Stimulated activated CD4-positive, alpha-beta T cell treated with anti-CD3 and anti-CD28 coated beads, Interleukin-1b, Interleukin-23, amount 100 ng/mL, for 1 hour (primary cell): ENCODE measurements around the gene ARAF.
"Not testable (repeated sequence)": the region's sequence is repeated elsewhere in the genome, so short reads cannot be mapped to it uniquely, and the experiment has no call there.

Experiments
- DNase-seq, 2 donors: peaks; one replicate each; pipeline ENCODE4 v3.0.0-alpha.2; 2020; ENCODE audit warnings: low read depth in 2 of 2

ARAF gene

GRCh38 chrX:47586043-47586787, 25.2 kb downstream of the ARAF start:
- DNase-seq = no peak

- no peak for DNase-seq
Measured at GRCh38 chrX:47587091-47587891, 26.3 kb downstream of the ARAF start.

GRCh38 chrX:47587906-47588735, 27.1 kb downstream of the ARAF start:
- no peak for DNase-seq

GRCh38 chrX:47590984-47591383, 30.0 kb downstream of the ARAF start:
- DNase-seq = no peak

DNA sequence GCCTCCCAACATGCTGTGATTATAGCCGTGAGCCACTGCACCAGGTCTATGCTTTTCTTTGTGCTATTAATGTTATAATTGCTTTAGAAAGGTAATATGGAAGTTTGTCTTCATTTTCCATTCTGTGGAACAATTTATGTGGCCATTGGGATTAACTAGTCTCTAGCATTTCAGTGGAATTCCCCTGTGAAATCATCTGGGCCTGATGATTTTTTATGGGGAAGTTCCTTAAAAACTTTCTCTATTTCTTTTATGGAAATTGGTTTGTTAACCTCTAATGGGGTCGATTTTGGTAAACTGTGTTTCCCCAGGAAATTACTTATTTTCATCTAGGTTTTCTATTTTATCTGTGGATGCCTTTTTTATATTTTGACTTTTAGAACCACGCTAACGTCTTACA, 32.5 kb downstream of the ARAF start:
- DNase-seq = no peak

DNA sequence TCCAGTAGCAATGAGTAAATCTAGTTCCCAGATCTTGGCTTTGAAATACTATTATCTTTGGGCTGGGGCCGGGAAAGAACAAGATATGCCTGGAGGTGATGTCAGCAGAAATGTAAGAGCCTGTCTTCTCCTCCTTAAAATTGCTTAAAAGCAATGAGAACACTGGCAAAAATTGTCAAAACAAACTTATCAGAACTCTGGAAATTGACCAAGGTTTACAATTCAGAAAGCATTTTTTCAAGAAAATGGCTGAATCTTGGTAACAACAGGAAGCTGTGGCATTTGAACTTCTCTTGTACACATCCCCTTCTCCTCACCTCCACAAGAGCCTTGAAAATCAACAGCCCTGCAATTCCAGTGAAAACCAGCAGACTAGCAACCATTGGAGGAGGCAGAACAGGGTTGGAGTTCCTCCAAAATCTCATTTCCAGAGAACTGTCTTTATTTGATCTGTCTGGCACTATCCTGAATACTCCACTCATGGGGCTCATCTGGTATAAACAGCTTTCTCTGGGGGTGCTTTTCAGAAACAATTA, 34.8 kb downstream of the ARAF start:
- DNase-seq = no peak

DNA sequence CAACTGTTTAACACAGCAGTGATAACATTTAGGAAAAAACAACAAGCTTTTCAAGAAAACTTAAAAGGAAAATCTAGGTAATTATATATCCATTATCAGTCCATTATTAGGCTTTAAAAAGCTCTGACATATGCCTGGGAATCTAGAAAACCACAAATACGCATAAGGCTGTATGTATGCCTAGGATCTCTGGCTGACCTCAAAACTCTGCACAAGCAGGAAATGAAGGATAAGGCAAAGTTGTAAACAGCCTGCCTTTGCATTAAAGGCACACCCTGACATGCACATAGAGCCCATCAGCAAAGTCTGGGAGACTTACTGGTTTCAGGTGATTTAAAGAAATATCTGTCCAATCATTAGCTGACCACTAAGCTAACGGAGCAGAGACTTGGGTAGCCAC, 35.3 kb downstream of the ARAF start:
- DNase-seq = no peak

DNA sequence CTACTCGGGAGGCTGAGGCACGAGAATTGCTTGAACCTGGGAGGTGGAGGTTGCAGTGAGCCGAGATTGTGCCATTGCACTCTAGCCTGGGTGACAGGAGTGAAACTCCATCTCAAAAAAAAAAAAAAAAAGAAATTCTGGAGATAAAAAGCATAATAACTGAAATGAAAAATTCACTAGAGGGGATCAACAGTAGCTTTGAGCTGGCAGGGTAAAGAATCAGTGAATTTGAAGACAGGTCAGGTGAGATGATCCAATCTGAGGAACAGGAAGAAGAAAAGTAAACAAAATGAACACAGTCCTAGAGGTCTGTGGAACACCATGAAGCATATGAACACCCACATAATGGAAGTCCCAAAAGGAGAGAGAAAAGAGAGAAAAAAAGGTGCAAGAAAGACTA, 36.2 kb downstream of the ARAF start:
- DNase-seq = no peak

- not testable (repeated sequence) for DNase-seq
Measured at GRCh38 chrX:47603125-47603524, 42.1 kb downstream of the ARAF start.

- DNase-seq = no peak
Measured at GRCh38 chrX:47605024-47605423, 44.0 kb downstream of the ARAF start.

DNA sequence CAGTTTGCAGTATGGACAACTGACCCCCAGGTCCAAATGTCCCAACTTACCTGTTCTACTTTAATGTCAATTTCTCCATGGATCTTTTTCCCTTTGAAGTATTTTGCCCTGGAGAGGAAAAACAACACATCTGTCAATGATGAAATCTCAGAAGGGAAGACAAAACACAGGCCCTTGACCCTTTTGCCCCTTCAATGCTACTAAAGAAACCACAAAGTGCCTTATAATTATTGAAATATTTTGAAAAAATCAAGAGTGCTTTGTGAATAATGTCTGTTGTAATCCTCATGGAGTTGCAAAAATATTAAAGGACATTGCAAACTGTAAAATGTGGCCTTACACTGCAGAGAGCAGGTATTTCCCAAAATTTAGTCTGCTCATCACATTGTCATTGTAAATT, 46.1 kb downstream of the ARAF start:
- DNase-seq = no peak

DNA sequence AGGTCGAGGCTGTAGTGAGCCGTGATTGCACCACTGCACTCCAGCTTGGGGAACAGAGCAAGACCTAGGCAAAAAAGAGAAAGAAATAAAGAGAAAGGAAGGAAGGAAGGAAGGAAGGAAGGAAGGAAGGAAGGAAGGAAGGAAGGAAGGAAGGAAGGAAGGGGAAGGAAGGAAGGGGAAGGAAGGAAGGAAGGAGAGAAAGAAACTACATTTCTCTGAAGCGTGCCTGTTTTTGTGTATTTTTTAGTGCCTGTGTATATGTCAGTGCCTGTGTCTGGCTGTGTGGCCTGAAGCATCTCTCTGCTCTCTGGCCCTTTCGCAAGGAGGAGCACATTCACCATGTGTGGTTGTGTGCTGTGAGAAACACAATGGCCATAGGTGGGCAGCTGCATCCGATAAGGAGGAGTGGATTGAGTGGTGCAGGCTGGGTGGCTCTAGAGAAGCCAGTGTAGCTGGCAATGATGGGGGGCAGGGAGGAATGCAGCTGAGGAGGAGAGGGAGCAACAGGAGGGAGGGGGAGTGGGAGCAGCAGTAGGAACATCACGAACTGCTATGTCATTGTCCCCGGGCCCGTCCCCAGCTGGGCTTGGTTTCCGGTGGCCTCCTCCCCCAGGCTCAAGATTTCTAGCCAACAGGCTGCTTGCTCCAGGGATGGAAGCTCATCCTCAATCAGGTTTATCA, 47.3 kb downstream of the ARAF start:
- no peak for DNase-seq

GRCh38 chrX:47610511-47610910, 49.5 kb downstream of the ARAF start:
- no peak for DNase-seq

DNA sequence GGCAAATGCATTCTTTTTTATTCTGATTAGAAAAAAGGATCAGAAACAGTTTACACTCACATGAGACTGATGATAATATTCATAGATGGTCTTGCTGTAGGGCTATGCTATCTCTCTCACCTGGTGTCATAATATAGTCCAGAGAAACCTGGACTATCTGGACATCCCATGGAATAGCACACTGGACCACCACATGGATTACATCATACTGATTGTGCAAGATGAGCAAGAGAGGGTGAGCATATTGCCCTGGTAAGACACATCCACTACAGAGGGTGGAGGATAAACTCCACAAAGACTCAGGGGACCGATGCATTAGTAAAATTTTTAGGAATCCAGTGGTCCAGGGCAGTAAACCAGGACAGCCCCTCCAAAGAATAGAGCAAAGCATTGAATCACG, 50.5 kb downstream of the ARAF start:
- no peak for DNase-seq

- DNase-seq = no peak
Measured at GRCh38 chrX:47611926-47612325, 50.9 kb downstream of the ARAF start.

- no peak for DNase-seq
Measured at GRCh38 chrX:47612418-47612817, 51.4 kb downstream of the ARAF start.

- no peak for DNase-seq
Measured at GRCh38 chrX:47613082-47613481, 52.1 kb downstream of the ARAF start.

DNA sequence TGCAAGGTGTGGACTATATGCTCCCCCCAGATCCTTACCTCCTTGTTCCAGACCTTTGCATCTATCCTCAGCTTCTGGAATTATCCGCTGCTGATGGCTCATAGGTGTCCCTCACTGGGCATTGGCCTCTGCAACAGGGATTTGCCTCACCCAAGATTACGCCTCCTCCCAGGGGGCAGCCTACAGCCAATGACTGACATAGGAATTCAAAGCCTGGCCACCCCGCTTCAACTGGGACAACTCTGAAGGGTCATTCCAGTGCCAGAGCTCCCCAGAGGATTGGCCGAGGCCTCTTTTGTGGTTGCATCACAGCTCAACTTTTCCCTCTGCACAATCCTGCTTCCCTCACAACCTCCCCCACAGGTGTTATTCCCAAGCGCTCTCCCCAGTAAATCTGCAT, 53.6 kb downstream of the ARAF start:
- no peak for DNase-seq

DNA sequence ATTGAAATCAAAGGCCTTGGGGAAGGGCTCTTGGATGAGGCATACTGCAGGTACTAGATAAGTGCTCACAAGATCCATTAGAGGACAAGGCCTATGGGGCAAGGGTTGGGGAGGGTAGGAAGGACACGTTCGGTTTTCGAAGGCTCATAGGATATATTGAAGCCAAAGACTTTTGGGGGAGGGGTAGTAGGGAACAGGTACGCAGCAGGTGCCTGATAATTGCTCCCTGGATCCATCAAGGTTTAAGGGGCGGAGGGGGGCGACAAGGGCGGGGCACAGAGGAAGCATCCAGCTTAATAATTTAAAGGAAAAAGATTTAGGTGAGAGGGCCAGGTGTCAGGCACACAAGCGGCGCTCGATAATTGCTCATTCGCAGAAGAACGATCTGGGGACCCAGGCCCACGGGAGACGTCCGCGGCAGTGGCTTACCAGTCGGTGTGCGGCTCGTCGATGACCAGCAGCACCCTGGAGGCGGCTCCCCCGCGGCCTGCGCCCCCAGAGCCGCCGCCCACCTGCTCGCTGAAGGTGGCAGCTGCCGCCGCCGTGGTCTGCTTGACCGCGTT, 58.0 kb downstream of the ARAF start:
- DNase-seq = no peak

DNA sequence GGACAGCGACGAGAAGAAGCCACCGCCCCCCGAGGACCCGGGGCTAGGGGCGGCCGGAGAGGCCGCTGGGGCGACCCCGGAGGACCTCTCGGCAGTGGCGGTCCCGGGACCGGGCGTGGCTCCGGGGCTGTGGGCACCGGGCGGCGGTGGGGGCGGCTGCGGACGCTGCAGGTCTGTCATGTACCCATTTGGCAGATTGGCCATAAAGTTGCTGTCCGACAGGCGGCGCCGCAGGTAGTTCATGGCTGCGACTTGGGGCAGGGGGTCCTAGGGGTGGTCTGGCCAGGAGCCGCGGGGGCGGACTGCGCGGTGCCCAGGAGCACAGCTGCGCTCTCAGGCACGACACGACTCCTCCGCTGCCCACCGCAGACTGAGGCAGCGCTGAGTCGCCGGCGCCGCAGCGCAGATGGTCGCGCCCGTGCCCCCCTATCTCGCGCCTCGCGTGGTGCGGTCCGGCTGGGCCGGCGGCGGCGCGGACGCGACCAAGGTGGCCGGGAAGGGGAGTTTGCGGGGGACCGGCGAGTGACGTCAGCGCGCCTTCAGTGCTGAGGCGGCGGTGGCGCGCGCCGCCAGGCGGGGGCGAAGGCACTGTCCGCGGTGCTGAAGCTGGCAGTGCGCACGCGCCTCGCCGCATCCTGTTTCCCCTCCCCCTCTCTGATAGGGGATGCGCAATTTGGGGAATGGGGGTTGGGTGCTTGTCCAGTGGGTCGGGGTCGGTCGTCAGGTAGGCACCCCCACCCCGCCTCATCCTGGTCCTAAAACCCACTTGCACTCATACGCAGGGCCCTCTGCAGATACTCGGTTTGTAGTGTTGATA, 58.7 kb downstream of the ARAF start, which contains the start of gene SYN1:
Gene SYN1 (minus strand): TSS at position 372 of the 817 bp plus-strand sequence. CDS start 129 bp downstream, at position 243.
- DNase-seq = peak; percentile 51 to 53
